ENCODE results near the gene CA11.
A peak's percentile ranks its signal among the peaks of the same experiment; 100 is the strongest.
"Not testable (repeated sequence)": the region's sequence is repeated elsewhere in the genome, so short reads cannot be mapped to it uniquely, and the experiment has no call there.

Gene CA11

DNA sequence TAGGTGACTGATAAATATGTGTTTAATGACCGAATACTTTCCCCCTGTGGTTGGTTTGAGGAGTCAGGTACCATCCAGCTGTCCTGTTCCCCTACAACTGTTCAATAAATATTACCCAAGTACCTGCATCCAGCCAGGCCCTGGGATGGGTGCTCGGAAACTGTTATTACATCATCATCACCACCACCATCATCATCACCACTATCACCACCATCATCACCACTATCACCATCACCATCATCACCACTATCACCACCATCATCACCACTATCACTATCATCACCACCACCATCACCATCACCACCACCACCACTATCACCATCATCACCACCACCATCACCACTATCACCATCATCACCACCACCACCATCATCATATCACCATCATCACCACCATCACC is 22.8 kb upstream of the CA11 start:
- no peak for DNase-seq

GRCh38 chr19:48668332-48668731 is 22.3 kb upstream of the CA11 start:
- DNase-seq = no peak

DNA sequence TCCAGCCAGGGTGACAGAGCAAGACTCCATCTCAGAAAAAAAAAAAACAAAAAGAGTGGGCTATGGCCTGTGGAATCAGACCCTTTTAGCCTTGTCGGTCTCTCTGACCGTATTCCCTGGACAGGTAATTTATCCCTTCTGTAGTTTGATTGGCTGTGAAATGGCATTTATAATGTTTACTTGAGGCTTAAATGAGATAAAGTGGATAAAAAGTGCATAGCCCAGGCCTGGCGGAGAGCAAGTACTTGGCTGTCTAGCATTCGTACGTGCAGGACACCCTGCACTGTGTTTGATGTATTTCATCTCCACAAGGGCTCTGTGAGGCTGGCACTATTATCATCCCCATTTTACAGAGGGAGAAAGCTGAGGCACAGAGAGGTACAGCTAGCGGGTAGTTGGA is 19.8 kb upstream of the CA11 start:
- DNase-seq = no peak

GRCh38 chr19:48664476-48664875 is 18.5 kb upstream of the CA11 start:
- no peak for DNase-seq

DNA sequence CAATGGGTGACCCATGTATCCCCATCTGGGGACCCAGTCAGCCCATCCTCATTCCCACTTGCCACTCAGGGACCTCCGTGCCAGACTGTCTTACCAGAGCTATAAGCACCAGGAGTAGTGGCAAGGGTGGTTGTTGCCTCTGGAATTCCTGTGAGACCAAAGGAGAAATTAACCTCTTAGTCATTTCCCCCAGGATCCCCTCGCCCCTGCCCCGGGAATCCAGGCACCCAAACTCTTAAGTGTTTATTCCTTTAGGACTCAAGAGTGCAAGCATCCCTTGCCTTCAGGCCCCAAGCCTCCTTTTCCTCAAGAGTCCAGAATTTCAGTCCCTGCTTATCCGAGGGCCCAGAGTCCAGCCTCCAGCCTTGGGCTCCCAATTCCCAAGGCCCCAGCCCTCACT is 17.7 kb upstream of the CA11 start:
- no peak for DNase-seq

DNA sequence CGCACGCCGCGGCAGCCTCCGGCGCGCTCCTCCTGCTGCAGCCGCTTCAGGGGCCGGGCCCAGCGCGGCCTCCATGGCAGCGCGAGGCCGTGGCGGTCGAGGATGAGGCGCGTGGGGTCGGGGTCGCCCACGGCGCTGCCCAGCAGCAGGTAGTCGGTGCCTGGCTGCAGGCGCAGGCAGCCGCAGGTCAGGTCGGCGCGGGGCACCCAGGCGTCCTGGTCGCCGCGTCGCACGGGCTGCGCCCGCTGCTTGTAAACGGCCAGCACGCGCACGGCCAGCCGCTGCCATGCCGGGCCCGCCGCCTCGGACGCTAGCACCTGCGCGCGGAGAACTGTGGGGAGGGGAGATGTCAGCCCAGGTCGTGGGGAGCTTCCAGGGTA is 15.7 kb upstream of the CA11 start:
- DNase-seq = no peak

GRCh38 chr19:48660852-48661710 is 15.1 kb upstream of the CA11 start:
- DNase-seq = peak; percentile 32

GRCh38 chr19:48659768-48660167 is 13.8 kb upstream of the CA11 start:
- DNase-seq = no peak

DNA sequence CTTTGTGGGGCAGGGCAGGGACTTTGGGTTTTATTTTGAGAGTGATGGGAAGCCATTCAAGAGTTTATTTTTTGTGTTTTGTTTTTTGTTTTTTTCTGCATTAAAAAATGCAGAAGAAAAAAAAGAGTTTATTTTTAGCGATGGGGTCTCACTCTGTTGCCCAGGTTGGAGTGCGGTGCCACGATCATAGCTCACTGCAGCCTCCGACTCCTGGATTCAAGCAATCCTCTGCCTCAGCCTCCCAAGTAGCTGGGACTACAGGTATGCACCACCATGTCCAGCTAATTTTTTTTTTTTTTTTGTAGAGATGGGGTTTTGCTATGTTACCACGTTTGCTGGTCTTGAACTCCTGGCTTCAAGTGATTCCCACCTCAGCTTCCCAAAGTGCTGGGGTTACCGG is 12.5 kb upstream of the CA11 start:
- no peak for DNase-seq

DNA sequence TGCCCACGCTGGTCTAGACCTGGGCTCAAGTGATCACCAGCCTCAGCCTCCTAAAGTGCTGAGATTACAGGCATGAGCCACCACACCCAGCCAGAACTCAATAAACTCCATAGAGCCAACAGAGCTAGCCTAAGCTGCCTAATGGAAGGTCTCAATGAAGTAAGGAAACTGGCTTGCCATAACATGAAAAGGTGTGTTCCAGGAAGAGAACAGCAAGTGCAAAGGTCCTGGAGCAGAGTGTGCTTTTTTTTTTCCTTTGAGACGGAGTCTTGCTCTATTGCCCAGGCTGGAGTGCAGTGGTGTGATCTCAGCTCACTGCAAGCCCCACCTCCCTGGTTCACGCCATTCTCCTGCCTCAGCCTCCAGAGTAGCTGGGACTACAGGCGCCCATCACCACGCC is 11.8 kb upstream of the CA11 start:
- not testable (repeated sequence) for DNase-seq

GRCh38 chr19:48656840-48657474 is 11.0 kb upstream of the CA11 start:
- no peak for DNase-seq

- peak; percentile 50 for DNase-seq
Observed at GRCh38 chr19:48654299-48655059, 8.5 kb upstream of the CA11 start.

GRCh38 chr19:48651683-48652048 is 5.7 kb upstream of the CA11 start:
- no peak for DNase-seq

DNA sequence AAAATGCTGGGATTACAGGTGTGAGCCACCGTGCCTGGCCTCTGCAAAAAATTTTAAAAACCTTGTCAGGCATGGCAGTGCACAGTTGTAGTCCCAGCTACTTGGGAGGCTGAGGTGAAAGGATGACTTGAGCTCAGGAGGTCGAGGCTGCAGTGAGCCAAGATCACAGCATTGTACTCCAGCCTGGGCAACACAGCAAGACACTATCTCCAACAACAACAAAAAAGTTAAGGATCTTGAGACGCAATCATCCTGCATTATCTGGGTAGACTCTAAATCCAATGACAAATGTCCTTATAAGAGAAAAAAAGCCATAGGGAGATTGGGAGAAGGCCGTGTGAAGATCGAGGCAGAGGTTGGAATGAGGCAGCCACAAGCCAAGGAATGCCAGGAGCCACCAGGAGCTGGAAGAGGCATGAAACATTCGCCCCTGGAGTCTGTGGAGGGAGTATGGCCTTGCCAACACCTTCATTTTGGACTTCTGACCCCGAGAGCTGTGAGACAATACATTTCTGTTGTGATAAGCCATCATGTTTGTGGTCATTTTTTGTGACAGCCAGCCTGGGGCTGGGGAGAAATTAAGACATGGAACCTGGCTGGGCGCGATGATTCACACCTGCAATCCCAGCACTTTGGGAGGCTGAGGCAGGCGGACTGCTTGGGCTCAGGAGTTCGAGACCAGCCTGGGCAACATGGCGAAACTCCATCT is 5.1 kb upstream of the CA11 start:
- no peak for DNase-seq

DNA sequence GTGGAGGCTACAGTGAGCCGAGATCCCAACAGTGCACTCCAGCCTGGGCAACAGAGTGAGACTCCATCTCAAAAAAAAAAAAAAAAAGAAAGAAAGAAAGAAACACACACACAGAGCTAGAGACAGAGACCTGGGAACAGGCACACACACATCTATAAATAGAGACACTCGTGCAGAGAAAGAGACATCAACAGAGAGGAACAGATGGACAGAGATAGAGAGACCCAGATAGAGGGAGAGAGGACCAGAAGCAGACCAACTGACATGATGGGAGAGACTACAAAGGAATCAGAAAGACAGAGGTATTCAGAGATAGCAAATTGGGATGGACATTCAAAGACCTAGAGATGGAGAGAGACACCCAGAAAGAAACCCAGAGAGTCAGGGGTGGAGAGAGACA is 2.1 kb upstream of the CA11 start:
- no peak for DNase-seq

DNA sequence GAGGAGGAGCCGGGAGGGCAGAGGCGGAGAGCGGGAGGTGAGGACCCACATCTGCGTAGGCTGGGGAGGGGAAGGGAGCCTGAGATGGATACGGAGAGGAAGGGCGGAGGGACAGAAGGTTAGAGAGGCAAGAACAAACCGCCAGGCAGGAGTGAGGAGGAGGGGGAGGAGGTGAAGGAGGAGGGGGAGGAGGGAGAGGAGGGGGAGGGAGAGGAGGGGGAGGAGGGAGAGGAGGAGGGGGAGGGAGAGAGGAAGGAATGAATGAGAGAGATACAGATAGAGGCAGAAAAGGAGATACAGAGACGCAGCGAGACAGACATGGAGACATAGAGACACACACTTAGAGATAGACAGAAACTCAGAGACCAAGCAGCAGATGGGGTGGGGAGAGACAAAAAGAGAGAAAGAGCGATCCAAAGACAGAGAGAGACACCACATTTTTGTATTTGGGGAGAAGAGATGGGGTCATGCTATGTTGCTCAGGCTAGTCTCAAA is 782 bp upstream of the CA11 start:
- no peak for DNase-seq

DNA sequence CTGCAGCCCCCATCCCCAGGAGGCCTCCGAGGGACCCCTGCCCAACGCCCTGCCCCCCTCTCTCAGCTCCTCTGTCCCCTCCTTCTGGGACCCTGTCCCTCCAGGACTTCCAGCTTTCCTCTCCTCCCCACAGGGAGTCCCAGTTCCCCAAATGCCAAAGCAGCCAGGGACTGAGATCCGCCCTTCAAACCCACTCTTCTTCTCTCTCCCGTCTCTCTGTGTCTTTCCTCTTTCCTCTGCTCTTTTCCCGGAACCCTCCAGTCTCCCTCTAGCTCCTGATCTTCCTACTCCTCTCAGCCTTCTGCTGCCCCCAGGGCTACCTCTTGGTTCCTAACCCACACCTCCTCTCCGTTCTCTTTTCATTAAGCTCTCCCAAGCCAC is 377 bp downstream of the CA11 start:
- no peak for DNase-seq

DNA sequence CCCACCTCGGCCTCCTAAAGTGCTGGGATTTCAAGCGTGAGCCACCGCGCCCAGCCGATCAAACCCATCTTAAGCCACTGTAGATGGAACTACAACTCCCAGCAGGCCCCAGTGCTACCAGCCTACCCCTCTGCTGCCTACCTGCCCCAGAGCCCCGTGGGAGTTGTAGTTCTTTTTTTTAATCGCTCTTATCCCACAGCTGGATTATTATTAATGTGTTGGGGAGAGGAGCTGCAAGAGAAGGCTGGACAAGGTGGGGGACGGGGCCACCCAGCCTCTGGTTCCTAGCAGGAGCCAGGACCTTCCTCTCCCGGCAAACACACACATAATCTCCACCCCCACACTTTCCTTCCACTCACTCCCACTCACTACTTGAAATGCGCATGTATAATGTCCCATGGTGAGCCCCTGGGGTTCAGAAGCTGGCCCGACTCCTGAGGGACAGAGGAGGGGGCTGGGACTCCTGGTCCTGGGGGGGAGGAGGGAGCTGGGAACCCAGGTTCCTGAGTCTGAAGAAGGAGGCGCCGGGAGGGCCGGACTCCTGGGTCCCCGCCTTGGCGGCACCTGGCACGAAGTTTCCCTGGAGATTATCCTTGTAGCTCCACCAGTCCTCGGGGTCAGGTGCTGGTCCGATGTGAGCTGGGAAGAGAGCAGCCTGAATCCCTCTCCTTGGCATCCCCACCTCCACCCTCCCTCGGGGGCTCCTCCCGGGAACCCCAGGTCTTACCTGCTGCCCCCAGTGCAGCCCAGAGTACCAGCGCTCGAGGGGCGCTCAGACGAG is 958 bp downstream of the CA11 start:
- peak; percentile 58 for DNase-seq

DNA sequence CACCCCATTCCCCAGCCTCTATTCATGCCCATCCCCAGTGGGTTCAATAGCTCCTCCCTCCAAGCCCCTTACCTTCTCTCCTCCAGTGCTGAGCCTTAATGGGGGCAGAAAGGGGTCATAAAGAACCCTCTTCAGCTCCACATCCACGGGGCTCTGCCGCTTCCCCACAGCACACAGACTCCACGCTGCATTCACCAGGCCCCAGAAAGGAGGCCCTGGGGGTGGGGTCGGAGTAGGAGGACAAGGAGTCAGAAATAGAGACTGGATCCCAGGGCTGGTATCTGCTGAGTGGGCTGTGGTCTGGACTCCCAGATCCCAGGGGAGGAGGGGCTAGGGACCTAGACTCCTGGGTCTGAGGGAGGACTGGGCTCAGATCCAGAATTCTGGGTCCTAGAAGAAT is 1.6 kb downstream of the CA11 start:
- DNase-seq = no peak

- no peak for DNase-seq
Observed at GRCh38 chr19:48642862-48643261, 3.1 kb downstream of the CA11 start.

DNA sequence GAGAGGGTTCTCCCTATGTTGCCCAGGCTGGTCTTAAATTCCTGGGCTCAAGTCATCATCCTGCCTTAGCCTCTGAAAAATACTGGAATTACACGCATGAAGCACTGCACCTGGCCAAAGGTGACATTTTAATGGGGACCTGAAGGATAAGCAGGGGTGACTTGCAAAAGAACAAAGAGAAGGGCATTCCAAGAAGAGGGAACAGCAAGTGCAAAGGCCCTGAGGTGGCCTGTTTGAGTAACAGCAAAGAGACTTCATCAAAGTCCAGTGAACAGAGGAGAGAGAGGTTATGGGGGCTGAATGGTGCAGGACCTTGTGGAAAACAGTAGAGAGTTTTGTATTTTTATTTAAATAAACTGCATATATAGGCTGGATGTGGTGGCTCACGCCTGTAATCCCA is 4.1 kb downstream of the CA11 start:
- DNase-seq = no peak

All from NCI-H345 (cell line).